Smooth muscle cell of bladder (primary cell): Measurements from ENCODE around the gene DLK1. TPM values are rescaled to one million over a fixed set of nuclear protein-coding genes. Genes with fewer than 3 reads are reported as not detected.

Experiments
- total RNA-seq: library from RNA; depleted of rRNA; stranded (reverse); fragments of >200 nt; gene quantifications from 2 replicates; pipeline ENCODE4 v1.2.3, GENCODE V29; 2014

DLK1 gene
- total RNA-seq, result not detected in 2 replicates

DNA sequence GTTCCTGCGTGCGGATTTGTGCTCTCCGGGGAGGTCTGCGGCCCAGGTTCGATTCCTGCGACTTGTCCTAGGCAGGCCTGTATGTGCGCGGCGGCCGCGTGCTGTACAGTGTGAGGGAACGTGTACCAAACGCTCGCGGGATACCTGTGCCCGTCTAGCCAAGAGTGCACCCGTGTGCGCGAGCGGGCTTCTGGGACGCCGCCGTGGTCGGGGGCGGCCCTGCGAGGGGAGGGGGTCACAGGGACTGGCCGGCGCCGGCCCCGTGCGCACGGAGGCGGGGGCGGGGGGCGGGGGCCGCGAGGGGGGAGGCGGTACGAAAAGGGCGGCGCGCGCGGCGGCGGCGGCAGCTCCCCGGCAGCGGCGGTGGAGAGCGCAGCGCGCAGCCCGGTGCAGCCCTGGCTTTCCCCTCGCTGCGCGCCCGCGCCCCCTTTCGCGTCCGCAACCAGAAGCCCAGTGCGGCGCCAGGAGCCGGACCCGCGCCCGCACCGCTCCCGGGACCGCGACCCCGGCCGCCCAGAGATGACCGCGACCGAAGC, at the start of gene DLK1:
DLK1 (plus strand) TSS at position 343 of the 536 bp plus-strand sequence; CDS start at position 520, 177 bp downstream.

Other genes with a start within 250 kb of the DLK1 start
- gene BEGAIN, start 139.5 kb upstream of the DLK1 start, total RNA-seq, result 0.18 TPM in 1 of 2 replicates, not detected in the other
- gene MEG3, start 99.2 kb downstream of the DLK1 start, total RNA-seq, result 145 and 252 TPM in 2 replicates
- gene RTL1, start 176.8 kb downstream of the DLK1 start, total RNA-seq, result not detected in 2 replicates